GM23338 (cell line): Measurements from ENCODE around the gene GLOD5. TPM values are rescaled to one million over a fixed set of nuclear protein-coding genes. Genes with fewer than 3 reads are reported as not detected.

ENCODE experiments used
- ATAC-seq: fragments of 200-7000 bp; cut with Tn5 transposase; 3 replicates; pipeline ENCODE4 v1.9.1; 2020
- DNase-seq: peaks from one replicate; pipeline ENCODE4 v3.0.0-alpha.2; 2015; ENCODE audit warnings: low spot score
- H2AFZ ChIP-seq: fragments of 200-600 bp; sonication (generic); 2 replicates; pipeline ENCODE4 v1.8.0; 2016; ENCODE audit warnings: antibody characterized with exemption, mild to moderate bottlenecking, moderate library complexity
- H3F3A ChIP-seq: fragments of 200-600 bp; sonication (generic); replicated peaks from 2 replicates; pipeline ENCODE4 v1.8.0; 2017; ENCODE audit warnings: antibody characterized with exemption, mixed run types, low read depth
- H3K27ac ChIP-seq: fragments of 200-600 bp; sonication (generic); 2 replicates; pipeline ENCODE4 v1.6.1; 2016; ENCODE audit warnings: low read depth
- H3K27me3 ChIP-seq: fragments of 200-600 bp; sonication (generic); 2 replicates; pipeline ENCODE4 v1.8.0; 2016; ENCODE audit warnings: mild to moderate bottlenecking, mixed run types, moderate library complexity; ENCODE audit not compliant: insufficient read depth
- H3K36me3 ChIP-seq: fragments of 200-600 bp; sonication (generic); 2 replicates; pipeline ENCODE4 v1.8.0; 2016; ENCODE audit warnings: mild to moderate bottlenecking; ENCODE audit not compliant: insufficient read depth
- H3K4me1 ChIP-seq: fragments of 200-600 bp; sonication (generic); 2 replicates; pipeline ENCODE4 v1.8.0; 2016; ENCODE audit warnings: mild to moderate bottlenecking, moderate library complexity; ENCODE audit not compliant: insufficient read depth
- H3K4me2 ChIP-seq: fragments of 200-600 bp; sonication (generic); 2 replicates; pipeline ENCODE4 v1.7.1; 2017; ENCODE audit warnings: mixed run types
- H3K4me3 ChIP-seq: fragments of 200-600 bp; sonication (generic); 2 replicates; pipeline ENCODE4 v1.6.1; 2016; ENCODE audit warnings: mixed run types
- H3K79me2 ChIP-seq: fragments of 200-600 bp; sonication (generic); replicated peaks from 2 replicates; pipeline ENCODE4 v1.8.0; 2017; ENCODE audit warnings: mild to moderate bottlenecking; ENCODE audit not compliant: insufficient read depth
- H3K9me2 ChIP-seq: fragments of 200-600 bp; sonication (generic); 2 replicates; pipeline ENCODE4 v1.8.0; 2017; ENCODE audit not compliant: insufficient read depth
- H4K20me1 ChIP-seq: fragments of 200-600 bp; sonication (generic); replicated peaks from 2 replicates; pipeline ENCODE4 v1.8.0; 2017; ENCODE audit warnings: mild to moderate bottlenecking; ENCODE audit not compliant: insufficient read depth
- H3K27ac Mint-ChIP-seq: 2 replicates; pipeline ENCODE4 v1.8.0; 2020; ENCODE audit warnings: inconsistent platforms, mild to moderate bottlenecking, moderate library complexity, mixed read lengths
- H3K27me3 Mint-ChIP-seq: 3 replicates; pipeline ENCODE4 v1.8.0; 2022; ENCODE audit warnings: low read depth, mild to moderate bottlenecking, moderate library complexity, mixed read lengths, inconsistent platforms; ENCODE audit not compliant: insufficient read depth, poor library complexity
- H3K36me3 Mint-ChIP-seq: 3 replicates; pipeline ENCODE4 v1.8.0; 2021; ENCODE audit warnings: low read depth, mild to moderate bottlenecking, inconsistent platforms, moderate library complexity, mixed read lengths
- H3K4me1 Mint-ChIP-seq: 3 replicates; pipeline ENCODE4 v1.8.0; 2020; ENCODE audit warnings: mild to moderate bottlenecking, inconsistent platforms, mixed read lengths
- H3K4me3 Mint-ChIP-seq: 3 replicates; pipeline ENCODE4 v1.8.0; 2021; ENCODE audit warnings: moderate library complexity, mild to moderate bottlenecking, inconsistent platforms, mixed read lengths
- H3K9me3 Mint-ChIP-seq: 3 replicates; pipeline ENCODE4 v1.8.0; 2020; ENCODE audit warnings: moderate library complexity, mild to moderate bottlenecking, inconsistent platforms, mixed read lengths
- CREB1 ChIP-seq: fragments of 250-450 bp; sonication (Bioruptor Pico); IDR thresholded peaks from 2 replicates; pipeline ENCODE4 v1.5.0; 2020; ENCODE audit warnings: low read depth, mild to moderate bottlenecking, moderate library complexity
- CTCF ChIP-seq, 2 experiments: fragments of 200-600 bp in 1 of 2; sonication (generic) in 1 of 2; conservative IDR thresholded peaks; 2 replicates each; pipeline versions ENCODE4 v1.5.1 to v1.6.1; 2016 to 2017; ENCODE audit warnings: antibody characterized with exemption in 2 of 2, low read depth in 2 of 2, mild to moderate bottlenecking in 2 of 2, moderate library complexity in 1 of 2
- ETS1 ChIP-seq: IDR thresholded peaks from 2 replicates; pipeline ENCODE4 v1.6.1; 2016; ENCODE audit warnings: antibody characterized with exemption
- EZH2 ChIP-seq: fragments of 200-600 bp; sonication (generic); IDR thresholded peaks from one replicate; pipeline ENCODE4 v1.8.0; 2017; ENCODE audit warnings: antibody characterized with exemption, mild to moderate bottlenecking, low read depth; ENCODE audit not compliant: unreplicated experiment
- EZH2phosphoT487 ChIP-seq: fragments of 200-600 bp; sonication (generic); IDR thresholded peaks from one replicate; pipeline ENCODE4 v1.8.1; 2018; ENCODE audit warnings: antibody characterized with exemption; ENCODE audit not compliant: unreplicated experiment
- JUNB ChIP-seq: IDR thresholded peaks from one replicate; pipeline ENCODE4 v1.6.1; 2016; ENCODE audit warnings: antibody characterized with exemption; ENCODE audit not compliant: unreplicated experiment
- NANOG ChIP-seq: IDR thresholded peaks from 2 replicates; pipeline ENCODE4 v1.6.1; 2016; ENCODE audit warnings: antibody characterized with exemption, borderline replicate concordance
- POLR2AphosphoS5 ChIP-seq: IDR thresholded peaks from 2 replicates; pipeline ENCODE4 v1.6.1; 2016; ENCODE audit warnings: antibody characterized with exemption, low read depth
- REST ChIP-seq: IDR thresholded peaks from one replicate; pipeline ENCODE4 v1.6.1; 2018; ENCODE audit warnings: antibody characterized with exemption; ENCODE audit not compliant: unreplicated experiment
- STAT1 ChIP-seq: IDR thresholded peaks from one replicate; pipeline ENCODE4 v1.6.1; 2016; ENCODE audit warnings: antibody characterized with exemption; ENCODE audit not compliant: unreplicated experiment
- ZNF114 ChIP-seq: fragments of 250-450 bp; sonication (Bioruptor Pico); IDR thresholded peaks from 2 replicates; pipeline ENCODE4 v1.5.0; 2020; ENCODE audit warnings: mild to moderate bottlenecking, moderate library complexity
- ZNF331 ChIP-seq: fragments of 250-450 bp; sonication (Bioruptor Pico); IDR thresholded peaks from 2 replicates; pipeline ENCODE4 v1.5.0; 2020; ENCODE audit warnings: low read depth, mild to moderate bottlenecking, moderate library complexity
- ZNF462 ChIP-seq: fragments of 250-450 bp; sonication (Bioruptor Pico); IDR thresholded peaks from 2 replicates; pipeline ENCODE4 v1.5.0; 2020; ENCODE audit warnings: mild to moderate bottlenecking, moderate library complexity
- polyA plus RNA-seq: library from polyadenylated mRNA; unstranded; fragments of >200 nt; fragmentation: Nextera tagmentation; extraction: Ambion mirVana; gene quantifications from 2 replicates; pipeline ENCODE4 v1.2.1, GENCODE V29; 2016
- total RNA-seq: library from RNA; depleted of rRNA; stranded (reverse); fragments of >200 nt; shearing (Covaris generic); gene quantifications from 2 replicates; pipeline ENCODE4 v1.2.3, GENCODE V29; 2014

GLOD5 gene
- total and polyA plus RNA-seq, 2 experiments from 2014 or later, result not detected

GRCh38 chrX:48800574-48801279 lies 39.2 kb downstream of the GLOD5 start:
- peak overlapping the region; percentile 91 for H3K4me2 ChIP-seq
- no peaks in the 10 kb centered on the region for H3K9me2 ChIP-seq
- no peak for ATAC-seq
- H3K79me2 ChIP-seq, result no peaks in the 10 kb centered on the region
- Mint-ChIP-seq H3K4me3 (peak overlapping the region; percentile 98), H3K27ac (peak overlapping the region; percentile 99), H3K9me3 (no peaks in the 10 kb centered on the region), H3K36me3 (peaks cover 16% of the 10 kb centered on the region), H3K27me3 (peaks cover 8% of the 10 kb centered on the region), H3K4me1 (peaks cover 6% of the 10 kb centered on the region; the same call in 2 of the 3 replicates)
- no peak for DNase-seq
- H2AFZ ChIP-seq, result no peak overlapping the region
- peak overlapping the region; percentile 68 for H3K4me3 ChIP-seq
- H3K27ac ChIP-seq, result peak overlapping the region; percentile 90
- H3K27me3 ChIP-seq, result no peaks in the 10 kb centered on the region
- no peaks in the 10 kb centered on the region for H3K36me3 ChIP-seq
- TF ChIP-seq ZNF114, result no peak
- TF ChIP-seq STAT1, result no peak
- TF ChIP-seq ZNF462 (CRISPR knock-in tag), result no peak
- no peak for TF ChIP-seq NANOG
- no peak for TF ChIP-seq CREB1 (CRISPR knock-in tag)
- no peak for TF ChIP-seq CTCF (conservative IDR thresholded peaks at IDR 0.05; ENCODE audit: low read depth in 2 of 2)
- TF ChIP-seq JUNB, result no peak
- TF ChIP-seq ETS1, result no peak
- no peak for TF ChIP-seq REST
- TF ChIP-seq POLR2AphosphoS5, result no peak
- no peak for TF ChIP-seq EZH2phosphoT487
- no peak for TF ChIP-seq EZH2
- TF ChIP-seq ZNF331 (CRISPR knock-in tag), result no peak
- H3F3A ChIP-seq, result 0 out of 2 replicates have a peak, but pooled peaks cover 2% of the 10 kb centered on the region
- no peaks in the 10 kb centered on the region for H4K20me1 ChIP-seq
- peaks cover 3% of the 10 kb centered on the region; the same call in 1 of the 2 replicates for H3K4me1 ChIP-seq
